Fibroblast of the aortic adventitia (primary cell): Measurements from ENCODE around the gene STARD10. TPM values are rescaled to one million over a fixed set of nuclear protein-coding genes. Genes with fewer than 3 reads are reported as not detected.

Experiments
- DNase-seq: peaks from one replicate; pipeline ENCODE4 v3.0.0-alpha.2; 2010; ENCODE audit warnings: low read depth
- H3K4me3 ChIP-seq: 2 replicates; pipeline ENCODE4 v1.5.1; 2011; ENCODE audit warnings: low read depth, mild to moderate bottlenecking, control low read depth, low read length, moderate library complexity
- total RNA-seq: library from RNA; depleted of rRNA; stranded (reverse); fragments of >200 nt; gene quantifications from 2 replicates; pipeline ENCODE4 v1.2.3, GENCODE V29; 2012; ENCODE audit warnings: low replicate concordance
- TF ChIP-seq, protein P1 (sequence below): IDR thresholded peaks from 2 replicates; pipeline ENCODE4 v1.5.1; 2011; ENCODE audit warnings: mild to moderate bottlenecking, low read length, control low read depth, inconsistent platforms; ENCODE audit not compliant: insufficient read depth

STARD10 gene
- total RNA-seq, 1 donor, result 21.4 TPM

- no peak for DNase-seq
- TF ChIP-seq, protein P1, sequence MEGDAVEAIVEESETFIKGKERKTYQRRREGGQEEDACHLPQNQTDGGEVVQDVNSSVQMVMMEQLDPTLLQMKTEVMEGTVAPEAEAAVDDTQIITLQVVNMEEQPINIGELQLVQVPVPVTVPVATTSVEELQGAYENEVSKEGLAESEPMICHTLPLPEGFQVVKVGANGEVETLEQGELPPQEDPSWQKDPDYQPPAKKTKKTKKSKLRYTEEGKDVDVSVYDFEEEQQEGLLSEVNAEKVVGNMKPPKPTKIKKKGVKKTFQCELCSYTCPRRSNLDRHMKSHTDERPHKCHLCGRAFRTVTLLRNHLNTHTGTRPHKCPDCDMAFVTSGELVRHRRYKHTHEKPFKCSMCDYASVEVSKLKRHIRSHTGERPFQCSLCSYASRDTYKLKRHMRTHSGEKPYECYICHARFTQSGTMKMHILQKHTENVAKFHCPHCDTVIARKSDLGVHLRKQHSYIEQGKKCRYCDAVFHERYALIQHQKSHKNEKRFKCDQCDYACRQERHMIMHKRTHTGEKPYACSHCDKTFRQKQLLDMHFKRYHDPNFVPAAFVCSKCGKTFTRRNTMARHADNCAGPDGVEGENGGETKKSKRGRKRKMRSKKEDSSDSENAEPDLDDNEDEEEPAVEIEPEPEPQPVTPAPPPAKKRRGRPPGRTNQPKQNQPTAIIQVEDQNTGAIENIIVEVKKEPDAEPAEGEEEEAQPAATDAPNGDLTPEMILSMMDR, result no peak
Measured at GRCh38 chr11:72751116-72752087, 42.4 kb downstream of the STARD10 start.

GRCh38 chr11:72750556-72751115 is 43.2 kb downstream of the STARD10 start:
- TF ChIP-seq, protein P1, result no peak
- peak overlapping the region; percentile 13 for H3K4me3 ChIP-seq
- no peak for DNase-seq

More at GRCh38 chr11:72751116-72752087, 42.4 kb downstream of the STARD10 start:
- H3K4me3 ChIP-seq, result peak overlapping the region; percentile 83

GRCh38 chr11:72750086-72750485 is 43.8 kb downstream of the STARD10 start:
- TF ChIP-seq, protein P1, result no peak
- H3K4me3 ChIP-seq, result no peak overlapping the region
- DNase-seq, result no peak

DNA sequence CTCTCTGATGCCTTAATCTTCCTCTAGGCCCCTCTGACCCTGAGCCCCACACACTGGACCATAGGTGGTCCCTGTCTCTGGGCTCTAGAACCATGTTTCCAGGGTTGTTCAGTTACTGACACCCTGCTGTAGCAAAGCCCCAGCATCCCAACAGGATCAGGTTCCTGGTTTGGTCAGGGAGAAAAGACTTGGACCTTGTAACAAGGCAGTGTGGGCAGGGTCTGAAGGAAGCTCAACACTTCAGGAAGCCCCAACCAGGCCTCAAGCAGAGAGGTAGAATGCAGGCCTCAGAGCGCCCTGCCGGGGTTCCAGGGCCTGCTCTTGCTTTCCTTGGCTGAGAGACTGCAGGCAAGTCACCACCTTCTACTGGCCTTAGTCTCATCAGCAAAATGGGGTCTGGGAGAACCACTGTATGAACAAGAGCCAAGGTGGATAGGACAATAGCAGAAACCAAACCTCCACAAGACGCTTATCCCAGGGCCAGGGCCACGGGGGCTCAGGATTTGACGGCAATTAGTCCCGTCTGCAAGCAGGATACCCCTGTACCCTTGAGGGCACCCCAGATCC is 46.5 kb downstream of the STARD10 start:
- TF ChIP-seq, protein P1, result no peak
- DNase-seq, result no peak
- no peak overlapping the region for H3K4me3 ChIP-seq

GRCh38 chr11:72746821-72747220 is 47.0 kb downstream of the STARD10 start:
- DNase-seq, result no peak
- H3K4me3 ChIP-seq, result no peak overlapping the region
- TF ChIP-seq, protein P1, result no peak

GRCh38 chr11:72745925-72746550 is 47.8 kb downstream of the STARD10 start:
- TF ChIP-seq, protein P1, result no peak
- DNase-seq, result no peak
- H3K4me3 ChIP-seq, result no peak overlapping the region
